Sigmoid colon (tissue), 4 donors: ENCODE measurements around the gene GOLPH3.

ENCODE experiments used
- CTCF ChIP-seq, 4 experiments: fragments of 450-650 bp in 3 of 4; fragments of 200-600 bp in 1 of 4; IDR thresholded peaks; one replicate each; pipeline ENCODE4 v1.5.1; 2016 to 2019; ENCODE audit warnings: antibody characterized with exemption in 4 of 4, mild to moderate bottlenecking in 3 of 4, moderate library complexity in 2 of 4
- EP300 ChIP-seq, 4 donors: sonication (generic); formaldehyde crosslinking; IDR thresholded peaks; one replicate each; pipeline ENCODE4 v1.6.1; 2017; ENCODE audit warnings: antibody characterized with exemption in 4 of 4
- POLR2A ChIP-seq, 2 donors: fragments of 450-650 bp; IDR thresholded peaks; one replicate each; pipeline ENCODE4 v1.6.1; 2016; ENCODE audit warnings: antibody characterized with exemption in 2 of 2, mild to moderate bottlenecking in 2 of 2, moderate library complexity in 2 of 2
- POLR2AphosphoS5 ChIP-seq, 4 donors: sonication (generic); formaldehyde crosslinking; IDR thresholded peaks; one replicate each; pipeline ENCODE4 v1.6.1; 2017; ENCODE audit warnings: antibody characterized with exemption in 4 of 4

- TF ChIP-seq CTCF (IDR thresholded peaks at IDR 0.05): no peak
- no peak for TF ChIP-seq POLR2AphosphoS5 (IDR thresholded peaks at IDR 0.05)
- TF ChIP-seq POLR2A (IDR thresholded peaks at IDR 0.05): no peak
- TF ChIP-seq EP300 (IDR thresholded peaks at IDR 0.05): no peak
Measured at GRCh38 chr5:32143617-32144377, 30.3 kb downstream of the GOLPH3 start.
